Cerebellar nuclear complex (tissue), 1 donor: ENCODE measurements around the gene APOC3.
"Not testable (repeated sequence)": the region's sequence is repeated elsewhere in the genome, so short reads cannot be mapped to it uniquely, and the experiment has no call there.

ENCODE experiments used
- DNase-seq, 2 experiments: peaks; one replicate each; lab custom pipeline; 2025; lab: John Stamatoyannopoulos, UW

Gene APOC3

GRCh38 chr11:116830184-116830912 is 641 bp downstream of the APOC3 start:
- no peak for DNase-seq

- no peak for DNase-seq
Observed at GRCh38 chr11:116831790-116832349, 2.2 kb downstream of the APOC3 start.

- DNase-seq, result no peak
Observed at GRCh38 chr11:116832350-116833290, 2.9 kb downstream of the APOC3 start.

GRCh38 chr11:116833491-116833815 is 3.7 kb downstream of the APOC3 start:
- no peak for DNase-seq

GRCh38 chr11:116833816-116834534 is 4.3 kb downstream of the APOC3 start:
- DNase-seq, result no peak

- not testable (repeated sequence) for DNase-seq
Observed at GRCh38 chr11:116834535-116835041, 4.9 kb downstream of the APOC3 start.

GRCh38 chr11:116835042-116835772 is 5.5 kb downstream of the APOC3 start:
- DNase-seq, result no peak

GRCh38 chr11:116835791-116836631 is 6.3 kb downstream of the APOC3 start:
- DNase-seq, result peak; percentile 35 to 54

- DNase-seq, result no peak
Observed at GRCh38 chr11:116836632-116836991, 6.9 kb downstream of the APOC3 start.

GRCh38 chr11:116837231-116838091 is 7.8 kb downstream of the APOC3 start, which contains the start of gene APOA1:
TSS of gene APOA1 (minus strand) at chr11:116837622. CDS start at chr11:116837387, 235 bp downstream.
- no peak for DNase-seq

- no peak for DNase-seq
Observed at GRCh38 chr11:116838321-116839084, 8.8 kb downstream of the APOC3 start.

GRCh38 chr11:116840224-116840745 is 10.6 kb downstream of the APOC3 start:
- DNase-seq, result no peak

GRCh38 chr11:116840746-116841296 is 11.1 kb downstream of the APOC3 start:
- DNase-seq, result no peak

- no peak for DNase-seq
Observed at GRCh38 chr11:116842117-116842516, 12.4 kb downstream of the APOC3 start.

- no peak for DNase-seq
Observed at GRCh38 chr11:116842909-116843308, 13.2 kb downstream of the APOC3 start.

GRCh38 chr11:116843661-116844060 is 14.0 kb downstream of the APOC3 start:
- no peak for DNase-seq

GRCh38 chr11:116844722-116845121 is 15.0 kb downstream of the APOC3 start:
- no peak for DNase-seq

GRCh38 chr11:116847612-116848011 is 17.9 kb downstream of the APOC3 start:
- DNase-seq, result no peak
